Suprapubic skin (tissue), 3 donors: ENCODE measurements around the gene SMIM32.

ENCODE experiments used
- CTCF ChIP-seq, 2 donors: fragments of 200-600 bp in 1 of 2; fragments of 450-650 bp in 1 of 2; sonication (generic) in 1 of 2; IDR thresholded peaks; one replicate each; pipeline ENCODE4 v1.5.1; 2016 to 2019; ENCODE audit warnings: antibody characterized with exemption in 2 of 2, mild to moderate bottlenecking in 1 of 2, moderate library complexity in 1 of 2
- EP300 ChIP-seq: sonication (generic); formaldehyde crosslinking; IDR thresholded peaks from one replicate; pipeline ENCODE4 v1.6.1; 2017; ENCODE audit warnings: antibody characterized with exemption
- POLR2A ChIP-seq, 2 donors: fragments of 450-650 bp; IDR thresholded peaks; one replicate each; pipeline ENCODE4 v1.6.1; 2017; ENCODE audit warnings: antibody characterized with exemption in 2 of 2, mild to moderate bottlenecking in 2 of 2, moderate library complexity in 2 of 2

GRCh38 chr5:136228136-136228757 is 35.3 kb upstream of the SMIM32 start:
- no peak for TF ChIP-seq CTCF (IDR thresholded peaks at IDR 0.05)
- TF ChIP-seq POLR2A (IDR thresholded peaks at IDR 0.05): no peak
- no peak for TF ChIP-seq EP300
